ENCODE data around the gene THAP2. TPM values are rescaled to one million over a fixed set of nuclear protein-coding genes. Genes with fewer than 3 reads are reported as not detected.

THAP2 gene
- total RNA-seq (15.9 TPM), polyA plus RNA-seq (3.1 TPM)

DNA sequence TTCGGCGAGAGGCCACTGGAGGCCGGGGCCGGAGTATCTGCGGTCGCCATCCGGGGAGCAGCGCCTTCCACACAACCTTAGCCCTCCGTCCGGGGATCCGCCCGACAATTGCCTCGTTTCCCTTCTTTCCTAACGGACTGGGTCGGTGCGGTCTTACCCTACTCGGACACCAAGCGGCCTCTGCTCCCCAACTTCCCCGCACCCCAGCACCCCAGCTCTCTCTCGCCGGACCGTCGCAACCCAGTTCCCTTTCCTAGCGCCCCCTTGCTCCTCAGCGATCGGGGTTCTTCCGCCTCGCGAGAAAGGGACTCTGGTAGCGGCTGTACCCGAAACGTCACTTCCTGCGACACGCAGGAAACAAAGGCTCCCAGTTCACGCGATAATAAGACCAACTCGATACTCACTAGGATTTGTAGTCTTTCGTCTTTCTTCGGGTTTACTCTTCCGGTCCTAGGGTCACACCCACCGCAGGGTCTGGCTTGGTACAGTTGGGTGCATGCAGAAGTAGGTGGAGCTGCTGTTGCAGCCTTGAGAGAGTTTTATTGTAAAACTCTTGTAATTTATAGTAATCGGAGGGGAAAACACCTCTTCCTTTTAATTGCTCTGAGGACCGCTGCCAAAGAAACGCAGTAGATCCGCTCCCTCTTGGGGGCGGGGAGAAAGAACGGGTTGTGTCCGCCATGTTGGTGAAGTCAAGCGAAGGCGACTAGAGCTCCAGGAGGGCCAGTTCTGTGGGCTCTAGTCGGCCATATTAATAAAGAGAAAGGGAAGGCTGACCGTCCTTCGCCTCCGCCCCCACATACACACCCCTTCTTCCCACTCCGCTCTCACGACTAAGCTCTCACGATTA is at the start of gene THAP2, which contains the start of gene ZFC3H1:
THAP2 (plus strand) TSS at position 741 of the 850 bp plus-strand sequence. CDS start 209 bp downstream, outside the sequence.
ZFC3H1 (minus strand) TSS at position 288 of the 850 bp plus-strand sequence; CDS start at position 50, 238 bp downstream.
- peak; percentile 99 for DNase-seq (ENCODE audit: extremely low spot score)
- Histone ChIP-seq H3K4me3 (ENCODE audit: low read depth, low read length) (peak within 1 kb of the TSS; percentile 74), H3K4me1 (ENCODE audit: insufficient read depth) (peaks cover 2% of the 10 kb centered on the region), H3K36me3 (ENCODE audit: insufficient read depth) (no peaks in the 10 kb centered on the region), H3K27ac (ENCODE audit: low read depth) (peak within 1 kb of the TSS; percentile 96)
- under 1% methylated on average over 57 of the region's 57 CpGs for WGBS

DNA sequence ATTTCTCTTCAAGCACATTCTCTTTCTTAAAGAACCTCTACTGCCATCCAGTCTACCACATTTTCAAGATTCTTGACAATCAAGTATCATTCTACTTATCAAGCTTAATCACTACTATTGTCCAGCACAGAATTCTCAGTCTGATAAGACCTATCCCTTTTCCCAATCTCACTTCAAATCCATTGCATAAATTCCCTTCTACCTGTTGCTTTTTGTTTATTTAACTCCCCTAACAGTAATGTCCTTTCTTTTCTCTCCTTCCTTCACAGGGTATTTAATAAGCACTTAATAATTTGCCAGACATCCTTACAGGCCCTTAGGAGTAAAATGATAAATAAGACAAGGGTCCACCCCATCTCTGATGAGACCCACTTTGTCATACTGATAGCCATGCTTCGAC is 42.2 kb upstream of the THAP2 start:
- H3K4me3 ChIP-seq (ENCODE audit: low read depth, low read length), result no peak overlapping the region
- 98% methylated on average over 1 of the region's 1 CpG for WGBS
- H3K4me1 ChIP-seq (ENCODE audit: insufficient read depth), result no peaks in the 10 kb centered on the region
- H3K36me3 ChIP-seq (ENCODE audit: insufficient read depth), result peaks cover 3% of the 10 kb centered on the region
- no peak for DNase-seq (ENCODE audit: extremely low spot score)
- no peak overlapping the region for H3K27ac ChIP-seq (ENCODE audit: low read depth)

DNA sequence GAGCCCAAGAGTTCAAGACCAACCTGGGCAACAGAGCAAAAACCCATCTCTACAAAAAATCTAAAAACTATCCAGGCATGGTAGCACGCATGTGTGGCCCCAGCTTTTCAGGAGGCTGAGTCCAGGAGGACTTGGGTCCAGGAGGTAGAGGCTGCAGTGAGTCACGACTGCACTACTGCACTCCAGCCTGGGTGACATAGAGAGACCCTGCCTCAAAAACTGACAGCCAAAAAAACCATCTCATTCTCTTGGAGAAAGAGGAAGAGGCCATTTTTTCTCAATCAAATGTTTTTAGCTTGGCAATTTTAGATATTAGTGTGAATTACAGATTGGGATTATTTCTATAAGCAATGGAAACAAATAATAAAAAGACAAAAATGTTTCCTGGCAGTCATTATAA is 38.6 kb upstream of the THAP2 start:
- WGBS, result 97% methylated on average over 2 of the region's 2 CpGs
- no peaks in the 10 kb centered on the region for H3K4me1 ChIP-seq (ENCODE audit: insufficient read depth)
- DNase-seq (ENCODE audit: extremely low spot score), result no peak
- no peak overlapping the region for H3K27ac ChIP-seq (ENCODE audit: low read depth)
- H3K4me3 ChIP-seq (ENCODE audit: low read depth, low read length), result no peak overlapping the region
- H3K36me3 ChIP-seq (ENCODE audit: insufficient read depth), result peaks cover 2% of the 10 kb centered on the region

DNA sequence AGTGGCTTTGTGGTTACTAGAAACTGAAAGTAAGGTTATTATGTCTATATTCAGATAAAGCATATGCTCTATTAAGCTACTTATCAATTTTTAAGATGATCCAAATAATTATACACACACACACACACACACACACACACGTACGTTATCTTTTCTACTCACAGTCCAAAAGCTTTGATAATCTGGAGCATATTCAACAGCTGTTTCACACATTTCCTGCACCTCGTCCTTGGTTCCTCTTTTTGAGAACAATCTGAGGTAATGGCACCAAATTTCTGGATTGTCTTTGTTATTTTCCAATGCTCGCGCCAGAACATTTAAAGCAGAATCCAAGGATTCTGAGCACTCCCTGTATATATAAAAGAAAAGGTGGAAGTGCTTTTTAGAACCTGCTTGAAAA is 38.0 kb upstream of the THAP2 start:
- no peaks in the 10 kb centered on the region for H3K4me1 ChIP-seq (ENCODE audit: insufficient read depth)
- peaks cover 2% of the 10 kb centered on the region for H3K36me3 ChIP-seq (ENCODE audit: insufficient read depth)
- H3K4me3 ChIP-seq (ENCODE audit: low read depth, low read length), result no peak overlapping the region
- H3K27ac ChIP-seq (ENCODE audit: low read depth), result no peak overlapping the region
- WGBS, result 57% methylated on average over 5 of the region's 5 CpGs
- no peak for DNase-seq (ENCODE audit: extremely low spot score)

DNA sequence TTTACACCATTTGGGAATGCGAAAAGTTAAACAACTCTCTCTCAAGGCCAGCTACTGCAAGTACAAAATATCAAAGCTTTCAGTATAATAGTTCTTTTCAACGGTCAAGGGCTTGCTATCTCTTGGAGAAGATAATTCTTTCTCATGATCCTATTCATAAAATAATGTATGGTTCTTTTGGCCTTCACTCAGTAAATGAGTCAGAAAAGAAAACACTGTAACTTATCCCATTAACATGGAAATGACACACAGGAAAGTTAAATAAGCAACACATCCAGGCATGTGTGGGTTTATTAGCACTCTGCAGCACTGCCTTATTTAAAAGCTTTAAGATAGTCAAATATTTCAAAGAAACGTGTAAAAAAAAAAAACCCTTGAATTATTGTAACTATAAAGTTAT is 37.3 kb upstream of the THAP2 start:
- H3K36me3 ChIP-seq (ENCODE audit: insufficient read depth), result peaks cover 2% of the 10 kb centered on the region
- no peak for DNase-seq (ENCODE audit: extremely low spot score)
- H3K4me1 ChIP-seq (ENCODE audit: insufficient read depth), result no peaks in the 10 kb centered on the region
- H3K27ac ChIP-seq (ENCODE audit: low read depth), result no peak overlapping the region
- H3K4me3 ChIP-seq (ENCODE audit: low read depth, low read length), result no peak overlapping the region
- WGBS, result 47% methylated on average over 3 of the region's 3 CpGs

DNA sequence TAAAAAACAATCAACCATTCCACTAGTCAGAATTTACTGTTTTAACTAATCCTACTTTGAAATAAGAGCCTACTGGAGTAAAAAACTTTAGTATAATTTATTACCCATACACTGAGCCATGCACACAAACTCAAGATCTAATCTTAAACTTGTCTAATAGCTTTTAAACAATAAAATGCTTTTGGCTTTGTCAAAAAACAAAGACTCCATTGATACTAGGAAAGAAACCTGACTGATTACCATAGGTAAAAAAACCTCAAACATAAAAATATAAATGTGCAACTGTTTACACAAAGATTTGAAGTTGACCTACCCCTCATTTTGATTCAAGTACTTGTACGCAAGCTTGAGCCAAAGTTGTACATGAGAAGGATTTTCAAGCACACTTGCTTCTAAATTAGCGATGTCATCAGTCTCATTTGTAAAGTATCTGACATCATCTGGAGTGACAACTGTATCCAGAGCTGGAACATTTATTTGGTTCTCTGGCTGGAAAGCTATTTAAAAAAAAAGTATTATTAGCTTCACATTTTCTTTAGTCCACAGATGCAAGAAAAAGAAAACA is 36.6 kb upstream of the THAP2 start:
- 94% methylated on average over 2 of the region's 2 CpGs for WGBS
- Histone ChIP-seq H3K36me3 (ENCODE audit: insufficient read depth) (peaks cover 4% of the 10 kb centered on the region), H3K4me1 (ENCODE audit: insufficient read depth) (no peaks in the 10 kb centered on the region), H3K27ac (ENCODE audit: low read depth) (no peak overlapping the region), H3K4me3 (ENCODE audit: low read depth, low read length) (no peak overlapping the region)
- no peak for DNase-seq (ENCODE audit: extremely low spot score)

DNA sequence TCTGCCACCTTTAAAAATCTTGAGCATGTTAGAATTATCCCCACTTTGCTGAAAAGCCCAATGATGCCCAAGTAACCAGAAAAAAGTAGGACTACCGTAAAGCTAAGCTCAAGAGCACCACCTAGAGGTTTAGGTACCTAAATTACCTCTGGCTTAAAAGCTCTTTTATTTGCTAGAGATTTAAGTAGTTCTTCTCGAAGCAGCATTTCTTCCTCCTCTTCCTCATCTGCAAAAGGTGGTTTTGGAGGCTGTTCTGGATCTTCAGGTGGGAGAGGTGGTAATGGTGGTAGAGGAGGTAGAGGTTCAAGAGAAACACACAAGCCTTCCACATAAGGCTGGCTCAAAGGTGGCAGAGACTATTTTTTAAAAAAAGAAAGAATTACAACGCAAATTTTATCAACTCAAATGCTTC is 27.4 kb upstream of the THAP2 start:
- 34% methylated on average over 3 of the region's 3 CpGs for WGBS
- Histone ChIP-seq H3K36me3 (ENCODE audit: insufficient read depth) (peaks cover 6% of the 10 kb centered on the region), H3K4me3 (ENCODE audit: low read depth, low read length) (no peak overlapping the region), H3K4me1 (ENCODE audit: insufficient read depth) (no peaks in the 10 kb centered on the region), H3K27ac (ENCODE audit: low read depth) (no peak overlapping the region)
- peak; percentile 29 for DNase-seq (ENCODE audit: extremely low spot score)

DNA sequence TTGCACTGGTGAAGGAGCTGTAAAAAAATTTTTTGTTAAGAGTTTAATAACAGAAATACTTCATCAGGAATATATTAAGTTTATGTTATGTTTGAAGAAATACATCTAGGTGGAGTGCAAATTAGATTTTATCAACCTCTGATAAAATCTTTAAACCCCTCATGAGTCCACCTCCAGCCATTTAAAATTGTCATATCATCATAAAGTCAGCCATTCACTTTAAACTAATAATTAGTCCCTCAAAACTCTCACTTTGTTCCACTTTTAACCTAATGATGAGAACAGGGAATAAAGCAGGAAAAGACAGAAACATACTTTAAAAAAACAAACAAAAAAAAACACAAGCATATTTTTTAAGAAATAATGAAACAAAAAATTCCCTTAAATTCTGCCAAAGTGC is 25.6 kb upstream of the THAP2 start:
- Histone ChIP-seq H3K4me3 (ENCODE audit: low read depth, low read length) (no peak overlapping the region), H3K36me3 (ENCODE audit: insufficient read depth) (peaks cover 3% of the 10 kb centered on the region), H3K27ac (ENCODE audit: low read depth) (no peak overlapping the region), H3K4me1 (ENCODE audit: insufficient read depth) (no peaks in the 10 kb centered on the region)
- no peak for DNase-seq (ENCODE audit: extremely low spot score)

DNA sequence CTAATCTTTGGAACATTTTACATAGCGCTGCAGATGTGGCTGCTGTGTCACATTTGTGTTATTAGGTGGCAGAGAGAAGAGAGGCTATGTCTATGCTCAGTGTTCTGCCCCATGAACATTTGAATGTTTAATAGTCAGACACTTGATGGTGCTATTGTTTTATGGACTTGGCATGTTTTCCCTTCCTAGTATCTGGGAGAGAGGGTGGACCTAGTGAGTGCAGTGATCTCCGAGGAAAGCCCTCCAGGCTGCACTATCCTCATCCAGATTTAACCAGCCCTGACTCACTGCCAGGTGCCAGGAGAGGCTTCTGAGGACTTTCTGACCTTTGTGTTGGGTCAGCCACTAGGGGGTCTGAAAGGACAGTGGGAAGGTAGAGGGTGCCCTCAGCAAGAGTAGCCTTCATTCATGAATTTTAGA is 24.8 kb upstream of the THAP2 start:
- H3K36me3 ChIP-seq (ENCODE audit: insufficient read depth), result no peaks in the 10 kb centered on the region
- 79% methylated on average over 2 of the region's 2 CpGs for WGBS

DNA sequence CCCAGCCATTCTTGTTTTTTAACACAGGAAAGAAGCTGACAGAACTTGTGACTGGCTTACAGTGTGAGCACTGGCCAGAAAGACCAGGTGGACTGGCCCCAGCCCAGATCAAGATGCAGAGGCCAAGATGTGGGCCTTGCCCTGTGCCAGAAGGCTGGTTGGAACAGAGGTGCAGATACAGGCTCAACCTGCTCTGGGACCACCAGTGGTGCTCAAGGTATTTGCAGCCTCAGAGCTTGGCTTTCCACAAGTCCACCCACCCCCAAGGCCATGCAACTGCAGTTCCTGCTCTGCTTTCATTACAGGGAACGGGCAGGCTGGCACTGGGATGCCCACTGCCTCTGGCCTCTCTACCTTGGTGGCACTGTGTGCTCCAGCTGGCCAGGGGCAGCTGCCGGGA is 23.8 kb upstream of the THAP2 start:
- Histone ChIP-seq H3K36me3 (ENCODE audit: insufficient read depth) (no peaks in the 10 kb centered on the region), H3K27ac (ENCODE audit: low read depth) (no peak overlapping the region), H3K4me3 (ENCODE audit: low read depth, low read length) (no peak overlapping the region), H3K4me1 (ENCODE audit: insufficient read depth) (no peaks in the 10 kb centered on the region)
- WGBS, result 95% methylated on average over 2 of the region's 2 CpGs
- DNase-seq (ENCODE audit: extremely low spot score), result no peak

More for the DNA sequence above, 24.8 kb upstream of the THAP2 start:
- H3K4me3 ChIP-seq (ENCODE audit: low read depth, low read length), result no peak overlapping the region
- no peak for DNase-seq (ENCODE audit: extremely low spot score)
- H3K4me1 ChIP-seq (ENCODE audit: insufficient read depth), result no peaks in the 10 kb centered on the region
- H3K27ac ChIP-seq (ENCODE audit: low read depth), result no peak overlapping the region

DNA sequence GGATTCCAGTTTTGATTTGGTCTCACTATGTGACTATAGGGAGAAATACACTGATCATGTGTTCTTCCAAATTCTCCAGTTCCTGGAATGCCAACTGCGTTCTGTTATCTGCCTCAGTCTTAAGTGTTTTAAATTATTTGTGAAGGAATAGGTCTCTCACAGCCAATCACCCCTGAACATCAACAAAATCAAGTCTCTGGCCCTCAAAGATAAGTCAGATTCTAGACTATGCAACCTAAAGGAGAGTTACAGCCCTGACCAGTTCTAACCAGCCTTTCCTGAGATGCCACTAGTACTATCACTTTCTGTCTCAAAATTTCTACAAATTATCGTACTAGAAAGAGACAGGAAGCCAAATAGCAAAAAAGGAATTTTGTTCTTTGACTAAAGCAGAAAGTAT is 22.7 kb upstream of the THAP2 start:
- Histone ChIP-seq H3K36me3 (ENCODE audit: insufficient read depth) (no peaks in the 10 kb centered on the region), H3K4me1 (ENCODE audit: insufficient read depth) (no peaks in the 10 kb centered on the region), H3K27ac (ENCODE audit: low read depth) (no peak overlapping the region), H3K4me3 (ENCODE audit: low read depth, low read length) (no peak overlapping the region)
- WGBS, result 77% methylated on average over 2 of the region's 2 CpGs
- DNase-seq (ENCODE audit: extremely low spot score), result no peak

DNA sequence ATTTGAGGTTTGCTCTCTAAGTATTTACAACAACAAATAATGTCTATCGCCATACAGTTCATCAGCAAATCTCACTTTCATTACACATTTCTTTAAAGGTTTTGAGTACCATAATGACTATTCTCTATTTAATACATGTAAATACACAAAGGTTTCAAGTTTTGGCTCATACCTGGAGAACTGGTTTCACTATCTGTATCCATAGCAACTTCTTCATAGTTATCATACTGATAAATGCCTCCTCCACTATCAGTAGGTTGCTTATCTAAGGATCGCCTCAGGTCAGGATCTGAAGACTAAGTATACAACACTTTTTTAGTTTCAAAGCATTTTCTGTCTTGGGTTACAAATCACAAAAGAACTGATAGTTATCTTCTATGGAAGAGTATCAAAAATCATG is 21.8 kb upstream of the THAP2 start:
- Histone ChIP-seq H3K27ac (ENCODE audit: low read depth) (no peak overlapping the region), H3K4me1 (ENCODE audit: insufficient read depth) (no peaks in the 10 kb centered on the region), H3K4me3 (ENCODE audit: low read depth, low read length) (no peak overlapping the region), H3K36me3 (ENCODE audit: insufficient read depth) (no peaks in the 10 kb centered on the region)
- no peak for DNase-seq (ENCODE audit: extremely low spot score)
- WGBS, result 86% methylated on average over 2 of the region's 2 CpGs

DNA sequence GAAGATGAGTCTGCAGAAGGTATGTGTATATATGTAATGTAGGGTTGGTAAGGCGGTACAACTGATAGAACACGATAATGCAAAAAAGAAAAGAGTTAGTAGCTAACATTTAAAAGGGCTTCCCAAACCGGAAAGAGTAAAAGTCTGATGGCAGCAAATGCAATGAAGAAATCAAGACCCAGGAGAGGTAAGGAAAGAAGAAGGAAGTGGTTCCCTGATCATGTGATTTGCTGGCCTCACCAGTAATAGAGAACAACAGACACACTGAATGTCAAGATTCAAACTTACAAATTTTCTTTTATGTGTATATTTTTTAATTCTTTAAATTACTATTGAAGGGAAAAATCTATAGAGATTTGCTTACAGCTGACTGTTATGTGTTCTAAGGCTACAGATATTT is 18.8 kb upstream of the THAP2 start:
- Histone ChIP-seq H3K36me3 (ENCODE audit: insufficient read depth) (no peaks in the 10 kb centered on the region), H3K4me1 (ENCODE audit: insufficient read depth) (no peaks in the 10 kb centered on the region), H3K27ac (ENCODE audit: low read depth) (no peak overlapping the region), H3K4me3 (ENCODE audit: low read depth, low read length) (no peak overlapping the region)
- no peak for DNase-seq (ENCODE audit: extremely low spot score)
- 83% methylated on average over 3 of the region's 3 CpGs for WGBS

DNA sequence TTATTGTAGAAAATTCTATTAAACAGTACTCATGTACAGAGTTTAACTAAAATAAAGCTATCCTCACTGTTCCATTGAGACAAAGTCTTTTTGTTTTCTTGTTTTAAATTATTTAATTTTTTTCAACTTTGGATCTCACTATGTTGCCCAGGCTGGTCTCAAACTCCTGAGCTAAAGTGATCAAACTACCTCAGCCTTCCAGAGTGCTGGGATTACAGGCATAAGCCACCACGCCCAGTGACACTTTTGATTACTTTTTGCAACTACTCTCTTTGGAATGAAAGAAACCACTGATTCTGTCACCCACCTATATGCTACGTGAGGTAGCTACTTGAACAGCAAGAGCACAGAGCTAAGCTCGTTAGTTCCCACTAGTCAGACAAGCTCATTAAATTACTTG is 17.6 kb upstream of the THAP2 start:
- 97% methylated on average over 3 of the region's 3 CpGs for WGBS
- H3K4me3 ChIP-seq (ENCODE audit: low read depth, low read length), result no peak overlapping the region
- no peak for DNase-seq (ENCODE audit: extremely low spot score)
- H3K36me3 ChIP-seq (ENCODE audit: insufficient read depth), result peaks cover 2% of the 10 kb centered on the region
- H3K4me1 ChIP-seq (ENCODE audit: insufficient read depth), result no peaks in the 10 kb centered on the region
- H3K27ac ChIP-seq (ENCODE audit: low read depth), result no peak overlapping the region
